ENCODE measurements around the gene IFI27.

The IFI27 gene

GRCh38 chr14:94103554-94104150 is 6.9 kb upstream of the IFI27 start:
- no peak for DNase-seq

- DNase-seq: no peak
Observed at GRCh38 chr14:94104731-94105130, 5.8 kb upstream of the IFI27 start.

- no peak for DNase-seq
Observed at GRCh38 chr14:94109915-94110250, 653 bp upstream of the IFI27 start.

- DNase-seq: no peak
Observed at GRCh38 chr14:94111276-94112095, 950 bp downstream of the IFI27 start.

GRCh38 chr14:94112513-94113063 is 2.1 kb downstream of the IFI27 start:
- DNase-seq: no peak

- no peak for DNase-seq
Observed at GRCh38 chr14:94113073-94113472, 2.5 kb downstream of the IFI27 start.

GRCh38 chr14:94113490-94113889 is 3.0 kb downstream of the IFI27 start:
- peak; percentile 53 for DNase-seq

GRCh38 chr14:94113908-94114588 is 3.5 kb downstream of the IFI27 start:
- peak; percentile 41 for DNase-seq

GRCh38 chr14:94114589-94115057 is 4.1 kb downstream of the IFI27 start:
- DNase-seq: peak; percentile 28

- peak; percentile 31 for DNase-seq
Observed at GRCh38 chr14:94115058-94115591, 4.6 kb downstream of the IFI27 start.

- no peak for DNase-seq
Observed at GRCh38 chr14:94115631-94116030, 5.1 kb downstream of the IFI27 start.

- DNase-seq: no peak
Observed at GRCh38 chr14:94116701-94117100, 6.2 kb downstream of the IFI27 start.

- no peak for DNase-seq
Observed at GRCh38 chr14:94117856-94118255, 7.3 kb downstream of the IFI27 start.

GRCh38 chr14:94119071-94119470 is 8.5 kb downstream of the IFI27 start:
- no peak for DNase-seq

- peak; percentile 88 for DNase-seq
Observed at GRCh38 chr14:94120667-94121340, 10.3 kb downstream of the IFI27 start.

- no peak for DNase-seq
Observed at GRCh38 chr14:94121485-94121884, 10.9 kb downstream of the IFI27 start.

- no peak for DNase-seq
Observed at GRCh38 chr14:94122438-94122837, 11.9 kb downstream of the IFI27 start.

GRCh38 chr14:94123296-94123695 is 12.8 kb downstream of the IFI27 start:
- DNase-seq: no peak

GRCh38 chr14:94123868-94124267 is 13.3 kb downstream of the IFI27 start:
- no peak for DNase-seq

- no peak for DNase-seq
Observed at GRCh38 chr14:94124582-94125377, 14.2 kb downstream of the IFI27 start.

GRCh38 chr14:94125659-94126418 is 15.3 kb downstream of the IFI27 start:
- no peak for DNase-seq
